Osteoblast (primary cell): Measurements from ENCODE around the gene SLC48A1. TPM values are rescaled to one million over a fixed set of nuclear protein-coding genes. Genes with fewer than 3 reads are reported as not detected.

Source experiments
- DNase-seq: peaks from one replicate; pipeline ENCODE4 v3.0.0; 2011; ENCODE audit warnings: low spot score, mixed read lengths; ENCODE audit not compliant: insufficient read length; ENCODE audit errors: missing footprints
- H2AFZ ChIP-seq: 2 replicates; pipeline ENCODE4 v1.6.0; 2011; ENCODE audit warnings: mild to moderate bottlenecking, low read length
- H3K27ac ChIP-seq: 2 replicates; pipeline ENCODE4 v1.5.1; 2011; ENCODE audit warnings: mild to moderate bottlenecking, low read depth, low read length, moderate library complexity
- H3K27me3 ChIP-seq: 2 replicates; pipeline ENCODE4 v1.6.0; 2012; ENCODE audit warnings: mild to moderate bottlenecking, control low read depth, inconsistent platforms, low read length, moderate library complexity; ENCODE audit not compliant: insufficient read depth
- H3K36me3 ChIP-seq: 2 replicates; pipeline ENCODE4 v1.5.1; 2011; ENCODE audit warnings: mild to moderate bottlenecking, low read length, control low read depth, moderate library complexity; ENCODE audit not compliant: insufficient read depth
- H3K4me1 ChIP-seq: 2 replicates; pipeline ENCODE4 v1.5.1; 2011; ENCODE audit warnings: mild to moderate bottlenecking, low read length, control low read depth, moderate library complexity; ENCODE audit not compliant: insufficient read depth
- H3K4me2 ChIP-seq: 2 replicates; pipeline ENCODE4 v1.6.0; 2011; ENCODE audit warnings: mild to moderate bottlenecking, low read length; ENCODE audit not compliant: insufficient read depth
- H3K4me3 ChIP-seq: fragments of 200-600 bp; sonication (generic); 3 replicates; pipeline ENCODE4 v1.5.1; 2012; ENCODE audit warnings: mild to moderate bottlenecking, low read length, inconsistent platforms; ENCODE audit not compliant: insufficient read depth
- H3K79me2 ChIP-seq: 2 replicates; pipeline ENCODE4 v1.6.0; 2012; ENCODE audit warnings: mild to moderate bottlenecking, low read length, control low read depth, inconsistent platforms; ENCODE audit not compliant: insufficient read depth
- H3K9me3 ChIP-seq: 2 replicates; pipeline ENCODE4 v1.5.1; 2011; ENCODE audit warnings: low read depth, low read length, control low read depth
- H4K20me1 ChIP-seq: 2 replicates; pipeline ENCODE4 v1.6.0; 2012; ENCODE audit warnings: mild to moderate bottlenecking, low read length, control low read depth; ENCODE audit not compliant: insufficient read depth
- CTCF ChIP-seq: IDR thresholded peaks from 2 replicates; pipeline ENCODE4 v1.5.1; 2011; ENCODE audit warnings: mild to moderate bottlenecking, low read depth, low read length, moderate library complexity; ENCODE audit errors: extremely low read depth
- total RNA-seq: library from RNA; depleted of rRNA; stranded (reverse); fragments of >200 nt; gene quantifications from 2 replicates; pipeline ENCODE4 v1.2.3, GENCODE V29; 2012

SLC48A1 gene
- total RNA-seq, 1 donor, result 19.2 TPM

- no peak for DNase-seq
- Histone ChIP-seq H3K27me3 (no peaks in the 10 kb centered on the region), H3K9me3 (no peaks in the 10 kb centered on the region), H3K4me2 (no peak overlapping the region), H3K4me1 (peaks cover under 1% of the 10 kb centered on the region), H4K20me1 (no peaks in the 10 kb centered on the region), H3K36me3 (no peaks in the 10 kb centered on the region), H2AFZ (no peak overlapping the region), H3K79me2 (no peaks in the 10 kb centered on the region), H3K4me3 (no peak overlapping the region), H3K27ac (no peak overlapping the region)
- no peak for TF ChIP-seq CTCF
Observed at GRCh38 chr12:47747126-47747525, 25.9 kb upstream of the SLC48A1 start.

- no peak for TF ChIP-seq CTCF
Observed at GRCh38 chr12:47747596-47748506, 25.2 kb upstream of the SLC48A1 start.

GRCh38 chr12:47748507-47748828 lies 24.6 kb upstream of the SLC48A1 start:
- Histone ChIP-seq H3K27me3 (no peaks in the 10 kb centered on the region), H3K79me2 (no peaks in the 10 kb centered on the region), H3K4me2 (no peak overlapping the region), H2AFZ (no peak overlapping the region), H3K9me3 (no peaks in the 10 kb centered on the region), H3K4me3 (no peak overlapping the region), H3K27ac (no peak overlapping the region), H3K36me3 (no peaks in the 10 kb centered on the region), H4K20me1 (no peaks in the 10 kb centered on the region), H3K4me1 (peaks cover 14% of the 10 kb centered on the region)
- peak; percentile 65 for DNase-seq
- no peak for TF ChIP-seq CTCF

More at GRCh38 chr12:47747596-47748506, 25.2 kb upstream of the SLC48A1 start:
- Histone ChIP-seq H3K79me2 (no peaks in the 10 kb centered on the region), H3K36me3 (no peaks in the 10 kb centered on the region), H2AFZ (no peak overlapping the region), H3K4me2 (no peak overlapping the region), H3K27me3 (no peaks in the 10 kb centered on the region), H3K9me3 (no peaks in the 10 kb centered on the region), H4K20me1 (no peaks in the 10 kb centered on the region), H3K4me3 (no peak overlapping the region), H3K27ac (no peak overlapping the region), H3K4me1 (peaks cover 8% of the 10 kb centered on the region)
- peak; percentile 78 for DNase-seq

GRCh38 chr12:47748899-47749298 lies 24.1 kb upstream of the SLC48A1 start:
- H3K79me2 ChIP-seq, result no peaks in the 10 kb centered on the region
- H3K4me2 ChIP-seq, result no peak overlapping the region
- DNase-seq, result peak; percentile 15
- TF ChIP-seq CTCF, result no peak
- no peaks in the 10 kb centered on the region for H3K27me3 ChIP-seq
- no peaks in the 10 kb centered on the region for H3K36me3 ChIP-seq
- peaks cover 18% of the 10 kb centered on the region for H3K4me1 ChIP-seq
- H2AFZ ChIP-seq, result no peak overlapping the region
- H3K4me3 ChIP-seq, result no peak overlapping the region
- no peak overlapping the region for H3K27ac ChIP-seq
- H4K20me1 ChIP-seq, result no peaks in the 10 kb centered on the region
- no peaks in the 10 kb centered on the region for H3K9me3 ChIP-seq
